OCI-M1 (cell line): ENCODE results near the gene TRUB2.

Experiments used
- DNase-seq: peaks from one replicate; lab custom pipeline; 2025; lab: John Stamatoyannopoulos, UW

Gene TRUB2

DNA sequence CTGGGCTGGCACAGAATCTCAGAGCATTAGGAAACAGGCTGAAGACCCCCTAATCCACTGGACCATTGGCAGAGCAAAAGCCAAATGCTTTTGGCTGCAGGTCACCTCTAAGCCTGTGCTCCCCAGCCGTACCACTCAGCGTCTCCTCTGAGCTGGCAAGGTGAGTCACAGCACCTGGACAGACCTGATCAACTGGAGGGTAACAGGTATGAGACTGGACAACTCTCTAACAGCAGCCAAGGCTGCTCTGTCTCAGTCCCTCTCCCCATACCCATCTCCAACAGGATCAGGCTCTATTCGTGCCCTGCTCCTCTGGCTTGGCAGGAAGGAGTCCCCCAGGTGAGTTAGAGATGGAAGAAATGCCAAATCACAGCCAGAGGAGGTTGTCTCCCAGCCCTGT, 51.1 kb downstream of the TRUB2 start:
- DNase-seq, result no peak

DNA sequence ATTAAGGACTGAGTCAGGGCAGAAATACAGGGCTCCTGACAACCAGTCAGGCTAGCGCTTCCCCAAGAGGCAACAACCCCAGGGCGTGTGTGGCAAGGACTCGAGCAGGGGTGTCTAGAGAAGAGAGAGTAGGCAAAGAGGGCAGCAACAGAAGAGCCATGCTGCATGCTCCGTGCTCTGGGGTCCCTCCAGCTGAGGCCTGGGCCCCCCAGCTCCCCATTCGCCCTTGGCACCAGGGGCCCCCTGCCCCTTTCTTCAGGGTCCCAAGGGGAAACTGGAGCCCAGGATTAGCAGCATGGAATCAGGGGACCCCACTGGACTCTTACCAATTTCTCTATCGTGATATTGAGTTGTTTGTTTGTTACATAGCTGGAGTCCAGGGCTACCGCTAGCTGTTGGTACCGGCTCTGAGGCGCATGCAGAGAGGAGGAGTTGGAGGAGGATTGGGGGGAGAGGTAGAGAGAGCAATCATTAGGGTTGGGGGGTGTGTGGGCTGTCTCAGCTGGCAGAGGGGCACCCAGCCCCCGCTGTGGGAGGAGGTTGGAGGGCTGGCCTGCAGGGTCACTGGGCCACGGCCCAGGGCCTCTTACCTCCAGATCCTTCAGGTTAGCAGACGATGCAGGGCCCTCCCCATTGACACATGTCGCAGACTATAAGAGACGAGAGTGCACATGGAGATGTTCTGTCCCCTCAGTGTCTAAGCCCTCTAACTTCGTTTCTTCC, 55.2 kb downstream of the TRUB2 start:
- no peak for DNase-seq

DNA sequence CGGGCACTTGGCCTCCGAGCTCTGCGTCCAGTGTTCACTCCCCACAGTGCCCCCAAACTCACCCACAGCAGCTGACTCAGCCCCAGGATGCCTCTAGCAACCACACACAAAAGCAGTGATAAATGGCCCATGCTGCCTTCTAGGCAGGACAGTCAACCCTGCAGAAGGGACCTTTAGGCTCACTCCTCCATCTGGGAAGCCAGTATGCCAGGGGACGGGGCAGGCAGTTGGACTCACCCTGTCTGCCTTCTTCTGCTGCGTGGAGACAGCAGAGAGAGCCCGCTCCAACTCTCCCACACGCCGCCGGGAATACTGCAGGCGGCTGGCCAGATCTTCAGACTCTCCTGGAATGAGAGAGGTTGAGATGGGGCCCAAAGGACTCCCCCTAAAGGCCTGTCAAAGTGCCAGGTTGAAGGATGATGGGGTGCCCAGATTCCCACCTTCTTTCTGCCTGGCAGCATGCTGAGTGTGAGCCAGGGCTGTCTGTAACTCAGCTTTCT, 56.8 kb downstream of the TRUB2 start:
- DNase-seq, result no peak

DNA sequence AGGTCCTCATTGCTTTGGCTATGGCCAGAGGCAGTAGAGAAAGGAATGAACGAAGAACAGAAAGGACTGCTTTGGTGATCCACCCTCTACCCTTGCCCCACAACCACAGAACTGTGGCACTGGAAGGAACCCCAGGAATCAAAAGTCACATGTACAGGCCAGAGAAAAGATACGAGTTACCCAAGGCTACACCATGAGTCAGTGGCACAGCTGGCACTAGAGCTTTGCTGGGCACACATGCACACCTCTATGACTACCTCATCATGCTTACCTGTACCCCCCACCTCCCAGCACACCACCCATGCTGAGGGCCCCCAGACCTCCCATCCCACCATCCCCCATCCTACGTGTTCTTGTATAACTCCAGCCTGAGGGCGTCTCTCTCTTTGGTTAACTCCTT, 59.6 kb downstream of the TRUB2 start:
- DNase-seq, result no peak

DNA sequence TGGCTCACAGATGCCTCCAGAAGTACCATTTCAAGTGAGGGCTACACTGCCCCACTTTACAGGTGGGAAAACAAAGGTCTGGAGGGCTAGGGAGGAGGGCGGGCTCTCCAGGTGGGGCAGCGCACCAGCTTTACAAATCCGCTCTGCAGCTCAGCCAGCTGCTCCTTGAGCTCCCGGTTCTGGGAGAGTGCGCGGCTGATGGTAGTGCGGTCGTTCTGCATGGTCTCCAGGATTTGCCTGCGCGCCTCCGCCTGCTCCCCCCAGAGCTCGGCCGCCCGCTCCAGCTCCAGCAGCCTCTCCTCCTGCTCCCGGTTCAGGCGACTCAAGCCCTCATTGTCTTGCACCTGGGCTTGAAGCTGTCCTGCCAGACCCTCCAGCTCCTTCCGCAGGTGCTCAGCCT, 61.9 kb downstream of the TRUB2 start:
- DNase-seq, result no peak

DNA sequence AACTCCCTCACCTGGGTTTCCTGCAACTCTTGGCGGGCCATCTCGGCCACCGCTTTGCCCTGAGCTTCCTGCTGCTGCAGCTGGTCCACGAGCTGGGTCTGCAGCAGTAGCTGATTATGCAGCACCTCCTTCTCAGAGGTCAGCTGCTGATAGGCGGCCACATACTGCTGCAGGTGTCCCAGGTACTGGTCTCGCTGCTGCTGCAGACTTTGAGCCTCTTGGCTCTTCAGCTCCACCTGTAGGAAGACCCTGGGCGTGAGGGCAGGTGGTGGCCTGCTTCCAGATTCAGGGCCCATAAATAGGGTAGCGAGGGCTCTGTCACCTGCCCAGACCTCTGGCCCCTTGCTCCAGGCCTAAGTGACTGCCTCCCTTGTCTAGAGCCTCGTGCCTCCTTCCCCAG, 63.1 kb downstream of the TRUB2 start:
- DNase-seq, result no peak

DNA sequence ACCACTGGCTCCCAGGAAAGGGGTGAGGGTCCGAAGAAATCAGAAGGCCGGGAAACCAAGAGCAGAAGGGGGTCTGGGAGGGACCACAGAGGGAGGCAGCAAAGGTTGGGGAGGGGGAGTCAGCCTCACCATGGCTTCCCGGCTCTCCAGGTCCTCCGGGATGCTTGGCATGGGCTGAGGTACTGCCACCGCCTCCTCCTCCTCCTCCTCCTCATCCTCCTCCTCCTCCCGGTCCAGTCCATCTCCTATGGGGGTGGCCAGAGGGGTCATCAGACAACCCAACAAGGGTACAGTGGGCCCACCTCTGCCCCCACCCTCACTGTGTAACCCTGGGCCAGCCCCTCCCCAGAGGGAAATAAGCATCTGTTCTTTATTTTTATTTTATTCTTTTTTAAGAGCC, 63.9 kb downstream of the TRUB2 start:
- DNase-seq, result no peak

DNA sequence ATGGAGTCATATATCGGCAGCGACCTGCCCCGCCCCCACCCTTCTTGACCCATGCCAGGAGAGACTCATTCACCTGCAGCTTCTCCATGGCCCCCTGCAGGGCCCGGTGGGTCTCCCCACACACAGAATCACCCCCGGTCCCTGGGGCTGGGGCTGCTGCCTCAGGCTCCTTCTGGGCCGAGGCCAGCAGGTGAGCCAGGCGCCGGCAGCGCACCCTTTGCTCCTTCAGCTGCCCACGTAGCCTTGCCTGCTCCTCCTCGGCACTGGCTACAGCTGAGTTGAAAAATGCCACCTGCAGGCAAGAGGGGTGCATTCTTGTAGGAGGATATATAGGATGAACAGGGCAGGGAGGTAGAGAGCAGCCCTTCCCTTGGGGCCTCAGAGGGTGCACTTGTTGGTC, 64.3 kb downstream of the TRUB2 start:
- no peak for DNase-seq

DNA sequence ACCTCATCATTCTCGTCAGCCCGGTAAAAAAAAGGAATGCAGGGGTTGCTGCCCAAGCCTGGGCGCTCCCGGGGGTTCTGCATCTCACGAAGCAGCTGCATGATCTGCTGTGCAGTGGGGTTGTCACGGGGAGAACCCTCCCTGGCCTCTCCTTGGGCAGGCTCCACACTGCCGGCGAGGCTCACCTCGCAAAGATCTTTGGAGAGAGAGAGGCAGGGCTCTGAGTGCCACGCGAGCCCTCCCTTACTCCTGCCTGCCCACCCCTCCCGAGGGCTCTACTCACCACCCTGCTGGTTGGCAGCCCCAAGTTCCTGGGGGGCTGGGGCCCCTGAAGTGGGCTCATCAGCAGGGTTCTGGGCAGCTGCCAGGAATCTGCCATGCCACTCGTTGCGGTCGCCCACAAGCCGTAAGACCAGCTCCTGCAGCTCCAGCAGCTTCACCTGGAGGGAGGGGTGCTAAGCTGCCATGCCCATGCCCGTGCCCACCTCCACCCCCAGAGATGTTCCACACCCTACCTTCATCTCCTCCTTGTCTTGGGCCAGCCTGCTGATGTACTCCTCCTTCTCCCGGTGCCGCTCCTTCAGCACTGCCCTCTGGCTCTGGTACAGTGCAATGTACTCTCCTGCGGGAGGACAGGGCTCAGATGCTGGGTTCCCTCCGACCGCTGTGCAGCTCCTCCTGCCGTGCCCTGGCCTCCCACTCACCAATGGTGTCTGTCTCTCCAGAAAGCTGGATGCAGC, 65.0 kb downstream of the TRUB2 start:
- DNase-seq, result no peak
